GM13976 (cell line): ENCODE data around the gene CRYBA4.
A peak's percentile ranks its signal among the peaks of the same experiment; 100 is the strongest.

Source experiments
- DNase-seq: peaks from one replicate; pipeline ENCODE4 v3.0.0; 2012; ENCODE audit warnings: low spot score
- CTCF ChIP-seq: IDR thresholded peaks from 2 replicates; pipeline ENCODE4 v1.5.1; 2012; ENCODE audit warnings: borderline replicate concordance, mild to moderate bottlenecking; ENCODE audit not compliant: insufficient read depth; ENCODE audit errors: extremely low read depth, missing control alignments, control extremely low read depth
- in situ Hi-C: fragments of 300-500 bp; cut with MboI; formaldehyde crosslinking; loops from one replicate; pipeline ENCODE4 v1.12.0; 2022; ENCODE audit warnings: low sequenced_read_pairs, mixed read lengths, inconsistent platforms; ENCODE audit not compliant: unreplicated experiment

The CRYBA4 gene

GRCh38 chr22:26667140-26667539, 45.4 kb downstream of the CRYBA4 start:
- no peak for DNase-seq
- in situ Hi-C loops, result no loop called here
- no peak for TF ChIP-seq CTCF

GRCh38 chr22:26669060-26669481, 47.3 kb downstream of the CRYBA4 start:
- in situ Hi-C loops, result no loop called here
- DNase-seq, result no peak
- no peak for TF ChIP-seq CTCF

- in situ Hi-C loops, result no loop called here
- TF ChIP-seq CTCF, result no peak
- no peak for DNase-seq
Observed at GRCh38 chr22:26670459-26670858, 48.7 kb downstream of the CRYBA4 start.

GRCh38 chr22:26671317-26672059, 49.7 kb downstream of the CRYBA4 start:
- DNase-seq, result peak; percentile 66
- no peak for TF ChIP-seq CTCF
- in situ Hi-C loops, result no loop called here

GRCh38 chr22:26672060-26672471, 50.3 kb downstream of the CRYBA4 start:
- in situ Hi-C loops, result no loop called here
- TF ChIP-seq CTCF, result no peak
- peak; percentile 47 for DNase-seq

- peak; percentile 86 for DNase-seq
- in situ Hi-C loops, result no loop called here
- peak; percentile 51 for TF ChIP-seq CTCF
Observed at GRCh38 chr22:26672590-26673468, 51.1 kb downstream of the CRYBA4 start.
